HepG2 (cell line): ENCODE data around the gene SMIM24. TPM values are rescaled to one million over a fixed set of nuclear protein-coding genes. Genes with fewer than 3 reads are reported as not detected.
A peak's percentile ranks its signal among the peaks of the same experiment; 100 is the strongest.

Experiments used
- AGO1 ChIP-seq: fragments of 200-400 bp; formaldehyde crosslinking; IDR thresholded peaks from 2 replicates; pipeline ENCODE4 v1.6.1; 2017; ENCODE audit warnings: mild to moderate bottlenecking, low read depth, low read length, moderate library complexity; ENCODE audit not compliant: poor library complexity, severe bottlenecking
- ATM ChIP-seq: fragments of 450-650 bp; IDR thresholded peaks from 2 replicates; pipeline ENCODE4 v1.7.1; 2017; ENCODE audit warnings: mild to moderate bottlenecking, borderline replicate concordance
- HOXA9 ChIP-seq: sonication (generic); formaldehyde crosslinking; IDR thresholded peaks from 2 replicates; pipeline ENCODE4 v1.8.1; 2022; ENCODE audit warnings: missing genetic modification reagents, mild to moderate bottlenecking, moderate library complexity, borderline replicate concordance
- NFYB ChIP-seq: sonication (generic); formaldehyde crosslinking; IDR thresholded peaks from 2 replicates; pipeline ENCODE4 v1.4.0; 2020; ENCODE audit warnings: missing genetic modification reagents
- PCBP2 ChIP-seq: fragments of 200-400 bp; formaldehyde crosslinking; optimal IDR thresholded peaks from 2 replicates; pipeline ENCODE3; 2018; ENCODE audit warnings: low read length, low read depth; ENCODE audit not compliant: poor library complexity, severe bottlenecking
- ZFP62 ChIP-seq: sonication (generic); formaldehyde crosslinking; IDR thresholded peaks from 2 replicates; pipeline ENCODE4 v1.4.0; 2020; ENCODE audit warnings: missing genetic modification reagents
- ZNF253 ChIP-seq: sonication (generic); formaldehyde crosslinking; IDR thresholded peaks from 2 replicates; pipeline ENCODE4 v1.8.0; 2022; ENCODE audit warnings: mild to moderate bottlenecking, missing genetic modification reagents, borderline replicate concordance
- ZNF30 ChIP-seq: sonication (generic); formaldehyde crosslinking; IDR thresholded peaks from 2 replicates; pipeline ENCODE4 v1.5.0; 2020; ENCODE audit warnings: mild to moderate bottlenecking, missing genetic modification reagents
- ZNF550 ChIP-seq: sonication (generic); formaldehyde crosslinking; IDR thresholded peaks from 2 replicates; pipeline ENCODE4 v1.4.0; 2020; ENCODE audit warnings: mild to moderate bottlenecking, missing genetic modification reagents, borderline replicate concordance
- ZNF780A ChIP-seq: sonication (generic); formaldehyde crosslinking; IDR thresholded peaks from 2 replicates; pipeline ENCODE4 v1.8.0; 2022; ENCODE audit warnings: mild to moderate bottlenecking, missing genetic modification reagents, moderate library complexity
- ZNF781 ChIP-seq: sonication (generic); formaldehyde crosslinking; IDR thresholded peaks from 2 replicates; pipeline ENCODE4 v1.5.1; 2020; ENCODE audit warnings: borderline replicate concordance, mild to moderate bottlenecking, missing genetic modification reagents; ENCODE audit errors: not compliant biosample characterization
- polyA plus RNA-seq, 8 experiments: library from polyadenylated mRNA; depleted of rRNA in 3 of 8; stranded (reverse) in 7 of 8; unstranded in 1 of 8; fragments of >200 nt; fragmentation: Illumina TruSeq in 4 of 8; extraction: Trizol in 4 of 8; gene quantifications; 2 replicates each; pipeline versions ENCODE4 v1.2.1 to v1.2.3, GENCODE V29; 2011 to 2016; ENCODE audit warnings: low read depth in 4 of 8, missing spikeins in 1 of 8, mixed read lengths in 1 of 8; ENCODE audit not compliant: insufficient read depth in 1 of 8
- total RNA-seq, 5 experiments: library from RNA; depleted of rRNA; stranded (reverse); fragments of >200 nt; fragmentation: Illumina TruSeq; extraction: Trizol; gene quantifications; 2 replicates each; pipeline ENCODE4 v1.2.3, GENCODE V29; 2016; ENCODE audit warnings: low read depth in 1 of 5
- TF ChIP-seq, protein P1 (sequence below): sonication (generic); formaldehyde crosslinking; conservative IDR thresholded peaks from 2 replicates; pipeline ENCODE4 v1.8.1; 2023; ENCODE audit warnings: missing genetic modification reagents
- TF ChIP-seq, protein P2 (sequence below): sonication (generic); formaldehyde crosslinking; IDR thresholded peaks from 2 replicates; pipeline ENCODE4 v1.4.0; 2020; ENCODE audit warnings: missing genetic modification reagents, borderline replicate concordance
- TF ChIP-seq, protein P3 (sequence below): sonication (generic); formaldehyde crosslinking; IDR thresholded peaks from 2 replicates; pipeline ENCODE4 v1.5.1; 2020; ENCODE audit warnings: mild to moderate bottlenecking, missing genetic modification reagents
- TF ChIP-seq, protein P4 (sequence below): sonication (generic); formaldehyde crosslinking; IDR thresholded peaks from 2 replicates; pipeline ENCODE4 v1.5.0; 2020; ENCODE audit warnings: missing genetic modification reagents, mild to moderate bottlenecking, borderline replicate concordance
- TF ChIP-seq, protein P5 (sequence below): sonication (generic); formaldehyde crosslinking; IDR thresholded peaks from 2 replicates; pipeline ENCODE4 v1.8.0; 2022; ENCODE audit warnings: missing genetic modification reagents, mild to moderate bottlenecking, borderline replicate concordance
- TF ChIP-seq, protein P6 (sequence below): IDR thresholded peaks from 2 replicates; pipeline ENCODE4 v1.6.1; 2018; ENCODE audit warnings: missing genetic modification reagents, mild to moderate bottlenecking, missing compliant biosample characterization

SMIM24 gene
- total and polyA plus RNA-seq, 2 of the 13 experiments (the other 11 are each of a cell fraction or from before 2014, with no cell fraction given) = 11.2 to 70.6 TPM

DNA sequence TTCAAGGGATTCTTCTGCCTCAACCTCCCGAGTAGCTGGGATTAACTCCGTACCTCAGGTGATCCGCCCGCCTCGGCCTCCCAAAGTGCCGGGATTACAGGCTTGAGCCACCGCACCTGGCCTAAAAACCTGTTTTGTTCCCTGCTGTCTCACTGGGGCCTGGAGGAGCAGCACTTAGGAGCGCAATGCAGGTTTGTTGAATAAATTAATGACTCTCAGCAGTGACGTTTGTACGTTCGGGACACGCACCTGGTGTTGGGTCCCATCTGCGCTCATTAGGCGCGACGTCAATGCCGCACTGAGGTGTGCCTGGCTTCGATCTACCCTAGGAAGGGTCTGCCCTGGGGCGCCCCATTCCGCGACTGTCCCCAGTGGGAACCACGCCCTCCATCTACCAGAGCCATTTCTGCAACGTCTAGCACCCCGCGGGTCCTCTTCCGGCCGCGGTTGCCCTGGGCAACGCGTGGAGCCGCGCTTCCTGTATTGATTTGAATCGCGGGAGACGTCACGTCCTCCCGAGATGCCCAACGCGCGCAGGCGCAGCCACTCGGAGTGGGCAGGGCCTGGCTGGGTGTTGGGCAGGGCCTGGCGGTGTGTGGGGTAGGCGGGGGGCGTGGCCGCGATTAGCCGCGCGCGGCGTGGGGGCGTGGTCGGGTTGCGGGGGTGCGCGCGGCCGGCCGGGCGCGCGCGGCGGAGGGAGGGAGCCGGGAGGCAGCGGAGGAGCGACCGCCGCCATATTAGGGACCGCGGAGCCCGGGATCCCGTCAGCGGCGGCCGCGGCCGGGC, 25.5 kb upstream of the SMIM24 start, which contains the start of gene FZR1 (continued):
- TF ChIP-seq, protein P1, sequence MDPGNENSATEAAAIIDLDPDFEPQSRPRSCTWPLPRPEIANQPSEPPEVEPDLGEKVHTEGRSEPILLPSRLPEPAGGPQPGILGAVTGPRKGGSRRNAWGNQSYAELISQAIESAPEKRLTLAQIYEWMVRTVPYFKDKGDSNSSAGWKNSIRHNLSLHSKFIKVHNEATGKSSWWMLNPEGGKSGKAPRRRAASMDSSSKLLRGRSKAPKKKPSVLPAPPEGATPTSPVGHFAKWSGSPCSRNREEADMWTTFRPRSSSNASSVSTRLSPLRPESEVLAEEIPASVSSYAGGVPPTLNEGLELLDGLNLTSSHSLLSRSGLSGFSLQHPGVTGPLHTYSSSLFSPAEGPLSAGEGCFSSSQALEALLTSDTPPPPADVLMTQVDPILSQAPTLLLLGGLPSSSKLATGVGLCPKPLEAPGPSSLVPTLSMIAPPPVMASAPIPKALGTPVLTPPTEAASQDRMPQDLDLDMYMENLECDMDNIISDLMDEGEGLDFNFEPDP = no peak
- TF ChIP-seq, protein P2, sequence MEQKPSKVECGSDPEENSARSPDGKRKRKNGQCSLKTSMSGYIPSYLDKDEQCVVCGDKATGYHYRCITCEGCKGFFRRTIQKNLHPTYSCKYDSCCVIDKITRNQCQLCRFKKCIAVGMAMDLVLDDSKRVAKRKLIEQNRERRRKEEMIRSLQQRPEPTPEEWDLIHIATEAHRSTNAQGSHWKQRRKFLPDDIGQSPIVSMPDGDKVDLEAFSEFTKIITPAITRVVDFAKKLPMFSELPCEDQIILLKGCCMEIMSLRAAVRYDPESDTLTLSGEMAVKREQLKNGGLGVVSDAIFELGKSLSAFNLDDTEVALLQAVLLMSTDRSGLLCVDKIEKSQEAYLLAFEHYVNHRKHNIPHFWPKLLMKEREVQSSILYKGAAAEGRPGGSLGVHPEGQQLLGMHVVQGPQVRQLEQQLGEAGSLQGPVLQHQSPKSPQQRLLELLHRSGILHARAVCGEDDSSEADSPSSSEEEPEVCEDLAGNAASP = peak; percentile 23; the same call in 1 of the 2 replicates
- TF ChIP-seq ZNF253 (CRISPR knock-in tag) (no peak), ZNF30 (CRISPR knock-in tag) (no peak), ATM (no peak), ZNF780A (CRISPR knock-in tag) (no peak), HOXA9 (CRISPR knock-in tag) (no peak), ZNF781 (CRISPR knock-in tag) (no peak), ZFP62 (CRISPR knock-in tag) (no peak), ZNF550 (no peak), AGO1 (no peak), PCBP2 (no peak), NFYB (CRISPR knock-in tag) (peak; percentile 44; the same call in 1 of the 2 replicates)
- TF ChIP-seq, protein P3, sequence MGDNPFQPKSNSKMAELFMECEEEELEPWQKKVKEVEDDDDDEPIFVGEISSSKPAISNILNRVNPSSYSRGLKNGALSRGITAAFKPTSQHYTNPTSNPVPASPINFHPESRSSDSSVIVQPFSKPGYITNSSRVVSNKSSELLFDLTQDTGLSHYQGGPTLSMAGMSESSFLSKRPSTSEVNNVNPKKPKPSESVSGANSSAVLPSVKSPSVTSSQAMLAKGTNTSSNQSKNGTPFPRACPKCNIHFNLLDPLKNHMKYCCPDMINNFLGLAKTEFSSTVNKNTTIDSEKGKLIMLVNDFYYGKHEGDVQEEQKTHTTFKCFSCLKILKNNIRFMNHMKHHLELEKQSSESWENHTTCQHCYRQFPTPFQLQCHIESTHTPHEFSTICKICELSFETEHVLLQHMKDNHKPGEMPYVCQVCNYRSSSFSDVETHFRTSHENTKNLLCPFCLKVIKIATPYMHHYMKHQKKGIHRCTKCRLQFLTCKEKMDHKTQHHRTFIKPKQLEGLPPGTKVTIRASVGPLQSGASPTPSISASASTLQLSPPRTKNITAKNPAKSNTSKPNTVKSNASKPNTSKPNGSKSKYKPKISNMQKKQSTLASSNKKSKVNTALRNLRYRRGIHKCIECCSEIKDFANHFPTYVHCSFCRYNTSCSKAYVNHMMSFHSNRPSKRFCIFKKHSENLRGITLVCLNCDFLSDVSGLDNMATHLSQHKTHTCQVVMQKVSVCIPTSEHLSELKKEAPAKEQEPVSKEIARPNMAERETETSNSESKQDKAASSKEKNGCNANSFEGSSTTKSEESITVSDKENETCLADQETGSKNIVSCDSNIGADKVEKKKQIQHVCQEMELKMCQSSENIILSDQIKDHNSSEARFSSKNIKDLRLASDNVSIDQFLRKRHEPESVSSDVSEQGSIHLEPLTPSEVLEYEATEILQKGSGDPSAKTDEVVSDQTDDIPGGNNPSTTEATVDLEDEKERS (CRISPR knock-in tag) = no peak
- TF ChIP-seq, protein P4, sequence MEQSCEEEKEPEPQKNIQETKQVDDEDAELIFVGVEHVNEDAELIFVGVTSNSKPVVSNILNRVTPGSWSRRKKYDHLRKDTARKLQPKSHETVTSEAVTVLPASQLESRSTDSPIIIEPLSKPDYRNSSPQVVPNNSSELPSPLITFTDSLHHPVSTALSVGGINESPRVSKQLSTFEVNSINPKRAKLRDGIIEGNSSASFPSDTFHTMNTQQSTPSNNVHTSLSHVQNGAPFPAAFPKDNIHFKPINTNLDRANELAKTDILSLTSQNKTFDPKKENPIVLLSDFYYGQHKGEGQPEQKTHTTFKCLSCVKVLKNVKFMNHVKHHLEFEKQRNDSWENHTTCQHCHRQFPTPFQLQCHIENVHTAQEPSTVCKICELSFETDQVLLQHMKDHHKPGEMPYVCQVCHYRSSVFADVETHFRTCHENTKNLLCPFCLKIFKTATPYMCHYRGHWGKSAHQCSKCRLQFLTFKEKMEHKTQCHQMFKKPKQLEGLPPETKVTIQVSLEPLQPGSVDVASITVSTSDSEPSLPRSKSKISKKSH (CRISPR knock-in tag) = 0 out of 2 replicates have a peak, but pooled peaks have one; percentile 46
- TF ChIP-seq, protein P5, sequence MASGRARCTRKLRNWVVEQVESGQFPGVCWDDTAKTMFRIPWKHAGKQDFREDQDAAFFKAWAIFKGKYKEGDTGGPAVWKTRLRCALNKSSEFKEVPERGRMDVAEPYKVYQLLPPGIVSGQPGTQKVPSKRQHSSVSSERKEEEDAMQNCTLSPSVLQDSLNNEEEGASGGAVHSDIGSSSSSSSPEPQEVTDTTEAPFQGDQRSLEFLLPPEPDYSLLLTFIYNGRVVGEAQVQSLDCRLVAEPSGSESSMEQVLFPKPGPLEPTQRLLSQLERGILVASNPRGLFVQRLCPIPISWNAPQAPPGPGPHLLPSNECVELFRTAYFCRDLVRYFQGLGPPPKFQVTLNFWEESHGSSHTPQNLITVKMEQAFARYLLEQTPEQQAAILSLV (CRISPR knock-in tag) = peak; percentile 46; the same call in 1 of the 2 replicates
- TF ChIP-seq, protein P6, sequence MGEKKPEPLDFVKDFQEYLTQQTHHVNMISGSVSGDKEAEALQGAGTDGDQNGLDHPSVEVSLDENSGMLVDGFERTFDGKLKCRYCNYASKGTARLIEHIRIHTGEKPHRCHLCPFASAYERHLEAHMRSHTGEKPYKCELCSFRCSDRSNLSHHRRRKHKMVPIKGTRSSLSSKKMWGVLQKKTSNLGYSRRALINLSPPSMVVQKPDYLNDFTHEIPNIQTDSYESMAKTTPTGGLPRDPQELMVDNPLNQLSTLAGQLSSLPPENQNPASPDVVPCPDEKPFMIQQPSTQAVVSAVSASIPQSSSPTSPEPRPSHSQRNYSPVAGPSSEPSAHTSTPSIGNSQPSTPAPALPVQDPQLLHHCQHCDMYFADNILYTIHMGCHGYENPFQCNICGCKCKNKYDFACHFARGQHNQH = peak; percentile 82
